GM10248 (cell line): ENCODE results near the gene CHD2.

Experiments
- CTCF ChIA-PET: fragments of 300-600 bp; sonication (Branson Sonifier 250); formaldehyde crosslinking; extraction: SDS; loops from one replicate; lab custom pipeline; 2021; ENCODE audit warnings: antibody characterized with exemption; lab: Yijun Ruan, JAX
- POLR2A ChIA-PET: fragments of 350-650 bp; sonication (Branson Sonifier 250); formaldehyde crosslinking; extraction: SDS; loops from one replicate; lab custom pipeline; 2020; ENCODE audit warnings: antibody characterized with exemption; lab: Yijun Ruan, JAX
- DNase-seq: peaks from one replicate; pipeline ENCODE4 v3.0.0; 2012; ENCODE audit errors: extremely low spot score
- TF ChIP-seq, protein P1 (sequence below): IDR thresholded peaks from 2 replicates; pipeline ENCODE4 v1.5.1; 2012; ENCODE audit warnings: mild to moderate bottlenecking, low read depth; ENCODE audit errors: extremely low read depth, missing control alignments, control extremely low read depth

CHD2 gene

DNA sequence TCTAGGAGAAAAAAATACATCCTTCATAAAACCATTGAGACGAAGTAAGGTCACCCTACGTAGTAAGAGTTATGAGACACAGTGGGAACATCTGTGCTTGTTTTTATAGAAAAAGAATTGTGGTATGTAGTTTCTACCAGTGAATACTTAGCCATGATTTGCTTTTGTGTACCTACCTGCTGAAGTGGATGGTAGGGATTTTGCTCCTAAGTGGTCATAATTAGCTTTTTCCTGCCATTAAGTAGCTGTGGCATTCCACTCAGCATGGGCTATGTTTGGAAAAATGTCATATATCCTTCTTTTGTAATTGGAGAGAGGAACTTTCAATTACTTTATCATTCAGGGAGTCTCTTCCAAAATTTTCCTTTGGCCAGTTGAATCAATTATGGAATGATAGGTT, 63.7 kb downstream of the CHD2 start:
- ChIA-PET CTCF (interaction anchor here (1.2 to 1.5 kb wide), 2 partner anchors 16 to 24 kb away, joined by 3 read pairs; no protein-coding TSS in a partner anchor), POLR2A (no interaction called here)
- TF ChIP-seq, protein P1, sequence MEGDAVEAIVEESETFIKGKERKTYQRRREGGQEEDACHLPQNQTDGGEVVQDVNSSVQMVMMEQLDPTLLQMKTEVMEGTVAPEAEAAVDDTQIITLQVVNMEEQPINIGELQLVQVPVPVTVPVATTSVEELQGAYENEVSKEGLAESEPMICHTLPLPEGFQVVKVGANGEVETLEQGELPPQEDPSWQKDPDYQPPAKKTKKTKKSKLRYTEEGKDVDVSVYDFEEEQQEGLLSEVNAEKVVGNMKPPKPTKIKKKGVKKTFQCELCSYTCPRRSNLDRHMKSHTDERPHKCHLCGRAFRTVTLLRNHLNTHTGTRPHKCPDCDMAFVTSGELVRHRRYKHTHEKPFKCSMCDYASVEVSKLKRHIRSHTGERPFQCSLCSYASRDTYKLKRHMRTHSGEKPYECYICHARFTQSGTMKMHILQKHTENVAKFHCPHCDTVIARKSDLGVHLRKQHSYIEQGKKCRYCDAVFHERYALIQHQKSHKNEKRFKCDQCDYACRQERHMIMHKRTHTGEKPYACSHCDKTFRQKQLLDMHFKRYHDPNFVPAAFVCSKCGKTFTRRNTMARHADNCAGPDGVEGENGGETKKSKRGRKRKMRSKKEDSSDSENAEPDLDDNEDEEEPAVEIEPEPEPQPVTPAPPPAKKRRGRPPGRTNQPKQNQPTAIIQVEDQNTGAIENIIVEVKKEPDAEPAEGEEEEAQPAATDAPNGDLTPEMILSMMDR, result no peak
- DNase-seq, result no peak

GRCh38 chr15:92968926-92969651, 69.0 kb downstream of the CHD2 start:
- TF ChIP-seq, protein P1, result no peak
- ChIA-PET POLR2A (no interaction called here), CTCF (interaction anchor here (1.5 kb wide), 1 partner anchor 24 kb away, joined by 3 read pairs; no protein-coding TSS in a partner anchor)
- DNase-seq, result no peak

DNA sequence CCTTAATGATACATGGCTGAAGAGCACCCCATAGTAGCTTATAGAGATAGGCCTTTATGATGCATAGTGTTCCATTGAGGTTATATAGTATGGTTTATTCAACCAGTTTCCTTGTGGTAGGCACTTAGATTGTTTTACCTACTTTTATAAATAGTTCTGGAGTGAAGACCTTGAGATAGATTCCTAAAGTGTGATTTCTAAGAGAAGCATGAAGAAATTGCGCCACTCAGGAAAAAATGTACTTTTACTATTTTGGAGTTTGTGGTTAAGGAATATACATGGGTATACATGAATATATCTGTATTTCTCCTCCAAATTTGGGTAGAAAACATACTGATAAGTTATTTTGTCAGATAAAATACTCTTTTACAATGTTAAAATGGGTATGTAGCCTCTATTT, 70.5 kb downstream of the CHD2 start:
- TF ChIP-seq, protein P1, result no peak
- ChIA-PET POLR2A (no interaction called here), CTCF (interaction anchor here (1.5 kb wide), 2 partner anchors 34 to 57 kb away, joined by 3 read pairs; no protein-coding TSS in a partner anchor)
- DNase-seq, result no peak

DNA sequence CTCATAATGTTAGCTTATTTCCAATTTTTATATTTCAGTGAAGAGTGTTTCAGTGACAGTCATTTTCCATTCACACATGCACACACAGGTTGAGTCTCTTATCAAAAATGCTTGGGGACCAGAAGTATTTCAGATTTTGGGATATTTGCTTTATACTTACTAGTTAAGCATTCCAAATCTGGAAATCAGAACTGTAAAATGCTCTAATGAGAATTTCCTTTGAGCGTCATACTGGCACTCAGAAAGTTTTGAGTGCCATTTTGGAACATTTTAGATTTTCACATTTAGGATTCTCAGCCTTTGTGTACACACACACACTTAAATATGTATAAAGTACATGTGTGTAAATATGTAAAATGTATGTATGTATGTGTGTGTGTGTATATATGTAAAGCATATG, 71.0 kb downstream of the CHD2 start:
- no peak for DNase-seq
- CTCF ChIA-PET, result interaction anchor here (1.5 kb wide), 2 partner anchors 34 to 58 kb away, joined by 3 read pairs; no protein-coding TSS in a partner anchor
- TF ChIP-seq, protein P1, result no peak
- POLR2A ChIA-PET, result no interaction called here

DNA sequence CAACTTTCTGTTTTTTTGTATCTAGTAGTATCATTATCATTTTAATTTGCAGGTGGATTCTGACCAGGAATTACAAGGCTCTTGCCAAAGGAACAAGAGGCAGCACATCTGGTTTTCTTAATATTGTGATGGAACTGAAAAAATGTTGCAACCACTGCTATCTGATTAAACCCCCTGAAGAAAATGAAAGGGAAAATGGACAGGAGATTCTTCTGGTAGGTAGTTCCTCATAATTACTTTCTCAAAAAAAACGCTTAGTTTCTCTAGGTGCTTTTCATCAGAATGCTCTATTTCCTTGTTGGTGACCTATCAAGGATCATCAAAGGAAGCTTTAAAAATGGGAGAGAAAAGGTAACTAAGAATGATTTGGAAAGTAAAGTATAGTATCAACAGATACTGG, 71.6 kb downstream of the CHD2 start:
- no peak for DNase-seq
- POLR2A ChIA-PET, result no interaction called here
- TF ChIP-seq, protein P1, result no peak
- CTCF ChIA-PET, result interaction anchor here (1.5 kb wide), 1 partner anchor 58 kb away, joined by 3 read pairs; no protein-coding TSS in a partner anchor

DNA sequence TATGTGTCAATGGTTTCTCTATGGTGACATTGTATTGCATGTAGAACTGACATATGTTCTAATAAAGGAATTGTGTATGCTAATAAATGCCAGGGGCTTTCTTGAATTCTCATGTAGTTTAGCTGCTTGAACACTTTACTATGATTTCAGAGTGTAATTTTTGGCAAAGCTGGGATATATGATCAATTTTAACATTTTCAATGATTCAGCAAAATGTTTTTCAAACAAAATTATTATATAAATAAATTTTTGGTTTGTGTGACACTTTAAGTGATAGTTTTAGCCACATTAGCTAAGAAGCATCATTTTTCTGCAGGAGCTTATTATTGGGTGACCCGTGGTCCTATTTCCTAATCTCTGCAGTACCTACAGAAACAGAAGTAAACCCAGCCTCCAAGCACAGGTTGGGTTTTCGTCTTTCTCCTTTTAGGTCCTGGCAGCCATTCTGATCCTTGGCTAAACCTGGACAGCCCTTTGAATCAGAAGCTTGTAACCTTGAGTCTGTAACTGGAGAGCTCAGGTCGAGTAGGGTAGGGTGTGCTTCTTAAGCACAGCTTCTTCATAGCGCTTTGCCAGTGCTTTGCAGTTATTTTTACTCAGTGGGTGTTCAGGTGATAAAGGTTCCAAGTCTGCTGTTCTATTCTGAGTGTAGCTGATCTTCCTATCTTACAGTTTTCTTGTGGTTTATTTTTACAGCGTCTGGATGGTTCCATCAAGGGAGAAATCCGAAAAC, 74.2 kb downstream of the CHD2 start:
- no peak for DNase-seq
- POLR2A ChIA-PET, result interaction anchor here (0.5 kb wide), 1 partner anchor 164 kb away, joined by 5 read pairs; no protein-coding TSS in a partner anchor
- CTCF ChIA-PET, result interaction anchor here (0.8 to 2.9 kb wide), 8 partner anchors 8 to 177 kb away, joined by 3 to 9 read pairs (median 4); no protein-coding TSS in a partner anchor
- TF ChIP-seq, protein P1, result no peak
